Parathyroid adenoma (tissue), 2 donors: ENCODE measurements around the gene NPB.
A peak's percentile ranks its signal among the peaks of the same experiment; 100 is the strongest.
"Not testable (repeated sequence)": the region's sequence is repeated elsewhere in the genome, so short reads cannot be mapped to it uniquely, and the experiment has no call there.

Experiments used
- H2AFZ ChIP-seq: fragments of 300-600 bp; sonication (generic); one replicate; pipeline ENCODE4 v1.7.0; 2017; ENCODE audit warnings: antibody characterized with exemption, mild to moderate bottlenecking
- H3K27ac ChIP-seq: fragments of 300-600 bp; sonication (generic); one replicate; pipeline ENCODE4 v1.7.0; 2017
- H3K27me3 ChIP-seq: fragments of 300-600 bp; sonication (generic); one replicate; pipeline ENCODE4 v1.7.0; 2017; ENCODE audit warnings: low read length; ENCODE audit not compliant: control insufficient read depth, insufficient read depth
- H3K36me3 ChIP-seq: fragments of 300-600 bp; sonication (generic); one replicate; pipeline ENCODE4 v1.7.0; 2017; ENCODE audit warnings: low read length; ENCODE audit not compliant: control insufficient read depth, insufficient read depth
- H3K4me1 ChIP-seq: fragments of 300-600 bp; sonication (generic); one replicate; pipeline ENCODE4 v1.7.0; 2017; ENCODE audit warnings: control low read depth
- H3K4me2 ChIP-seq: fragments of 300-600 bp; sonication (generic); one replicate; pipeline ENCODE4 v1.7.0; 2017; ENCODE audit warnings: low read length
- H3K4me3 ChIP-seq: fragments of 300-600 bp; sonication (generic); one replicate; pipeline ENCODE4 v1.7.0; 2017; ENCODE audit warnings: low read depth, low read length
- H3K79me2 ChIP-seq: fragments of 300-600 bp; sonication (generic); one replicate; pipeline ENCODE4 v1.7.0; 2017; ENCODE audit warnings: control low read depth
- H3K9ac ChIP-seq: fragments of 300-600 bp; sonication (generic); one replicate; pipeline ENCODE4 v1.7.0; 2017; ENCODE audit warnings: mild to moderate bottlenecking
- H3K9me3 ChIP-seq: fragments of 300-600 bp; sonication (generic); one replicate; pipeline ENCODE4 v1.7.0; 2017; ENCODE audit warnings: low read length; ENCODE audit not compliant: control insufficient read depth
- CTCF ChIP-seq: fragments of 300-600 bp; sonication (generic); IDR thresholded peaks from one replicate; pipeline ENCODE4 v1.7.0; 2017; ENCODE audit warnings: antibody characterized with exemption, mild to moderate bottlenecking
- donor health status: primary hyperparathyroidism.

NPB gene

DNA sequence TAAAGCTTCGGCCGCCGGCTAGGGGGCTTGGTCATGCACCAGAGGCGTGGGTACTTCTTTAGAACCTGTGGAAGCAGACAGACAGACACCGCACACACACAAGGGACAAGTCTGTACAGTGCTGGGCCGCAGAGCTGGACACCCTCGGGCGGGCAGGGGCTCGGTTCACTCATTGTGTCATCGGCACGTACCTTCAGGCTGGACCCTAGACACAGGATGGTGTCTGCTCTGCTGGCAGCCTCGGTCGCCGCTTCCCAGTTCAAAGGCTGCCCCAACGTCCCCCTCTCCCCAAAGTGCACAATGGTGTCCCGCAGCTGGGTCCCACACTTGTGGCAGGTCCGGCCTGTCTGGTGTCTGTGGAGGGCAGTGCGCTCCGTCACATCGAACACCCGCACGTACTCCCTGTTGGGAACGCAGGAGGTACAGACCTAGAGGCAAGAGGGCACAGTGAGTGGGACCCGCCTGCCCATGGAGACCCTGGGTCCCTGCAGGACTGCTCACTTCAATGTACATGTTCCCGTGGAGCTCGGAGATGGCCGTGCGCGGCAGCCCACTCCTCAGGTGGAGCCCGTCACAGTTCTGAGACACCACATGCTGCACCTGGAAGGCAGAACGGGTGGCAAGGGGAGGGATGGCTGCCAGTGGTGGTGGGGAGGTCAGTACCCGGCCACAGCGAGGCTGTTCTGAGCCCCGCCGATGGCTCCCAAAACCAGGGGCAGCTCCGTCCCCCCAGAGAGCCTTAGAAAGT, 12.2 kb downstream of the NPB start:
- H3K27ac ChIP-seq: no peak overlapping the region
- no peak overlapping the region for H3K9ac ChIP-seq
- peaks cover 14% of the 10 kb centered on the region for H3K4me1 ChIP-seq
- H3K4me3 ChIP-seq: no peak overlapping the region
- H3K4me2 ChIP-seq: no peak overlapping the region
- no peak for TF ChIP-seq CTCF
- no peaks in the 10 kb centered on the region for H3K9me3 ChIP-seq
- H3K36me3 ChIP-seq: no peaks in the 10 kb centered on the region
- peaks cover 34% of the 10 kb centered on the region for H3K79me2 ChIP-seq
- no peaks in the 10 kb centered on the region for H3K27me3 ChIP-seq
- no peak overlapping the region for H2AFZ ChIP-seq

DNA sequence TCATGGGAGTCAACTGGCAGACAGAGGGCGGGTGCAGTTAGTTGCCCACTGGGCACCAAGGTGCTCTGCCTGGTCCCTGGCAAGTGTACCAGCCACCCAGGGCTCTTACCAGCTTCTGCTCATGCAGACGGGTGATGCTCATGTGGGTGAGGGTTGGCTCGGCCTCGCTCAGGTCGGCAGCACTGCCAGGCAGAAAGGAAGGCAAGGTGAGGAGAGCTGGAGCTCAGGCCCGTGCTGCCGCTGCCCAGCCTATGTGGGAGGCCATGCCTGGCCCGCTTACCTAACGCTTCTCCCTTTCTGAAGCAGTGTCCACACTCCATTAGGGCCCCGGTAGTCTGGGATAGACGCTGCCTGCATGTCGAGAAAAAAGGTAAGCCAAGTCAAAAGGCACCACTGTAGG, 13.3 kb downstream of the NPB start:
- peaks cover 11% of the 10 kb centered on the region for H3K4me1 ChIP-seq
- H3K79me2 ChIP-seq: peaks cover 45% of the 10 kb centered on the region
- no peaks in the 10 kb centered on the region for H3K9me3 ChIP-seq
- no peak overlapping the region for H3K4me3 ChIP-seq
- H3K27me3 ChIP-seq: no peaks in the 10 kb centered on the region
- TF ChIP-seq CTCF: no peak
- no peaks in the 10 kb centered on the region for H3K36me3 ChIP-seq
- H3K9ac ChIP-seq: no peak overlapping the region
- no peak overlapping the region for H2AFZ ChIP-seq
- no peak overlapping the region for H3K4me2 ChIP-seq
- H3K27ac ChIP-seq: no peak overlapping the region

DNA sequence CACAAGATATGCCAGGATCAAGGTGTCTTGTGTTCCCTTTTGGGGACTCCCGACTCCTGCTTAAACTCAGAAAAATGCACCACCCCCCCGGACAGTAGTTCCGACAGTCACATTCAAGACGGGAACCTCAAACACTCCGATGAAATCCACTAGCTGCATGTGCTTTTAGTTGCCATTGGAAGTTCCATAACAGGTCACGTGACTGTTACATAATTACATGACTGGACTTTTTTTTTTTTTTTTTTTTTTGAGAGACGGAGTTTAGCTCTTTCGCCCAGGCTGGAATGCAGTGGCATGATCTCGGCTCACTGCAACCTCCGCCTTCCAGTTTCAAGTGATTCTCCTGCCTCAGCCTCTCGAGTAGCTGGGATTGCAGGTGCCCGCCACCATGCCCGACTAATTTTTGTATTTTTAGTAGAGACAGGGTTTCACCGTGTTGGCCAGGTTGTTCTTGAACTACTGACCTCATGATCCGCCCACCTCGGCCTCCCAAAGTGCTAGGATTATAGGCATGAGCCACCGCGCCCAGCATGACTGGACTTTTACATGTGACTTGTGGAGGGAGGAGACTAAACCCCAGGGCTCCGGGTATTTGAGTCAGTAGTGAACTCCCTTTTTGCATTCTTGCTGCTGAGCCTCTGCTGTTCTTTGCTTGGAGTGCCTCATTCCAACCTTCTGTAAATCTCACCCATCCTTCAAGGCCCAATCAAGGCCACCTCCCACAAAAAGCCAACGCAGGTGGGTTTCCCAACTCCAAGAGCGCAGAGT, 14.4 kb downstream of the NPB start:
- Histone ChIP-seq H2AFZ (no peak overlapping the region), H3K4me1 (peaks cover 10% of the 10 kb centered on the region)

DNA sequence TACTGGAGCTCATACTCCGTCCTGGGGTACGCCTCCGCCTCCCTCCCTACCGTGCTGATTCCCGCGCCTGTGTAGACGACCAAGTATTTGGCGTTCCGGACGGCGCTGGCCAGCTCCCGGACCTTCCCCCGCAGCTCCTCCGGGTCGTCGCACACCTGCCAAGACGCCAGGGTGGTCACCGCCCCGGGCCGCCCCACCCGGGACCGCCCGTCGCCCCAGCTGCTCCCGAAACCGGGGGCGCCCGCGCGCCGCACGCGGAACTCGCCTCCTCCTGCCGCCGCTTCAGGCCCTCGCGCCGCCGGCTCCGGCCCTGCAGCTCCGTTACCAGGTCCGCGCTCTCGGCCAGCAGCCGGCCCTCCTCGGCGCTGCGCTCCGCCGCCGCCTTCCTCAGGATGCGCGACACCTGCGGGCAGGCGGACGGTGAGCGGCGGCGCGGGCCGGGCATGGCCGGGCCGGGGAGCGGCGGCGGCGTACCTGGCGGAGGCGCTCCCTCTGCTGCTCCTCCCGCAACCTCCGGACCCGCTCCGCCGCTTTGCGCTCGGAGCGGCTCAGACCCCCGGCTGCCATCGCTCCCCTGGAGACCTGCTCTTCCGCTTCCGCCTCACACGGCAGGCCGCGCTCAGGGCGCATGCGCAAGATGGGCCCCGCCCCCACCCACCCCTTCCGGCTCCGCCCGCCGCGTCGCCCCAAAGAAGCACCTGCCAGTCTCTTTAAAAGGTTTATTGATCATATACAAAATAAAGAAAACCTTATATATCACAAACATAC, 15.7 kb downstream of the NPB start, which contains the start of gene SIRT7:
TSS of gene SIRT7 (minus strand) at position 612 of the 768 bp plus-strand sequence. CDS start at position 567, 45 bp downstream.
- Histone ChIP-seq H3K79me2 (peaks cover 64% of the 10 kb centered on the region), H2AFZ (peak within 1 kb of the TSS; percentile 63), H3K4me3 (peak within 1 kb of the TSS; percentile 59), H3K9ac (no peak within 1 kb of the TSS), H3K27ac (peak within 1 kb of the TSS; percentile 6), H3K27me3 (no peaks in the 10 kb centered on the region), H3K9me3 (no peaks in the 10 kb centered on the region), H3K36me3 (no peaks in the 10 kb centered on the region), H3K4me2 (peak within 1 kb of the TSS; percentile 78), H3K4me1 (peaks cover 13% of the 10 kb centered on the region)
- TF ChIP-seq CTCF: no peak

More for the DNA sequence above, 14.4 kb downstream of the NPB start:
- no peak for TF ChIP-seq CTCF
- Histone ChIP-seq H3K79me2 (peaks cover 54% of the 10 kb centered on the region), H3K9ac (no peak overlapping the region), H3K27ac (no peak overlapping the region), H3K9me3 (no peaks in the 10 kb centered on the region), H3K4me3 (peak overlapping the region; percentile 59), H3K27me3 (no peaks in the 10 kb centered on the region), H3K4me2 (peak overlapping the region; percentile 78), H3K36me3 (no peaks in the 10 kb centered on the region)

DNA sequence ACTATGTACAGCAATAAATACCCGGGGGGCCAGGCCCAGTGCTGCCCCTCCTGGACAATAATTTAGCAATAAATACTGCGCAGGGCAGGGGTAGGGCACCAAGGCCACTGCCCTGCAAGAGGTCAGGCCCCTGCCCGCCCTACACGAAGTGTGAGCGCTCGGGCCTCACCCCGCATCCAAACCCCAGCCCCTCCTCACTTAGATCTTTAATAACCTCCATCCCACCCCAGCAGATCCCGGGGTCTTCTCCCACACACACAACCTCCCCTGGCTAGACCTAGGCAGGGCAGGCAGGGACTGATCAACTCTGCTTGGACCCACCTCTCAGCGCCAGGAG, 16.3 kb downstream of the NPB start:
- Histone ChIP-seq H3K4me1 (peaks cover 16% of the 10 kb centered on the region), H3K27ac (peak overlapping the region; percentile 6), H3K4me2 (peak overlapping the region; percentile 67), H3K79me2 (peaks cover 65% of the 10 kb centered on the region), H3K4me3 (peak overlapping the region; percentile 59)
- not testable (repeated sequence) for H2AFZ ChIP-seq, H3K9ac ChIP-seq, H3K27me3 ChIP-seq, H3K9me3 ChIP-seq, H3K36me3 ChIP-seq
